ENCODE measurements around the gene TTC29.
"Not testable (repeated sequence)": the region's sequence is repeated elsewhere in the genome, so short reads cannot be mapped to it uniquely, and the experiment has no call there.

Gene TTC29

GRCh38 chr4:146776691-146777090 is 169.0 kb downstream of the TTC29 start:
- H3K27ac ChIP-seq = no peak overlapping the region
- H3K36me3 ChIP-seq = no peaks in the 10 kb centered on the region
- H3K9me3 ChIP-seq (ENCODE audit: severe bottlenecking) = no peaks in the 10 kb centered on the region
- DNase-seq = no peak
- H3K27me3 ChIP-seq (ENCODE audit: insufficient read depth, low read depth, severe bottlenecking) = no peaks in the 10 kb centered on the region
- TF ChIP-seq CTCF (IDR thresholded peaks at IDR 0.05; ENCODE audit: low read depth, low read length) = no peak
- no peak overlapping the region for H3K4me3 ChIP-seq (ENCODE audit: low read depth, low read length)

DNA sequence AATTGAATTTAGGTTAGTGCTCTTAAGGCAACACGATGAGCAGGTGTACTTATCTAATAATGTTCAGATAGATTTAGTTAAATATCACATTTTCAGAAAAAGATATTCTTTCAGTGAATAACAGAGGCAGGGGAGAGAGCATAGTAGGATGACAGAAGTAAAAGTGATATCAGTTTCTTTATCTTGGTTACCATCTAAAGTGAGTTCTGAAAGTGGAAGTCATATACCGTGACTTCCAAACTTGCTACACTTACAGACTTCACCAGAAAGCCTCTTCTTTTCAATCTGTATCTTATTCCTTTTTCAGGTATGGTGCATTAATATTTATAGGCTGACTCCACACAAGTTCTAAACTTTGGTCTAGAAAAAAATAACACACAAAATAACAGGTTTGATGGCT is 182.1 kb downstream of the TTC29 start:
- no peak for TF ChIP-seq CTCF (IDR thresholded peaks at IDR 0.05; ENCODE audit: low read depth, low read length)
- H3K4me3 ChIP-seq (ENCODE audit: low read depth, low read length) = no peak overlapping the region
- no peak for DNase-seq
- H3K9me3 ChIP-seq (ENCODE audit: severe bottlenecking) = peaks cover 3% of the 10 kb centered on the region
- H3K27ac ChIP-seq = no peak overlapping the region
- no peaks in the 10 kb centered on the region for H3K36me3 ChIP-seq
- H3K27me3 ChIP-seq (ENCODE audit: insufficient read depth, low read depth, severe bottlenecking) = no peaks in the 10 kb centered on the region

DNA sequence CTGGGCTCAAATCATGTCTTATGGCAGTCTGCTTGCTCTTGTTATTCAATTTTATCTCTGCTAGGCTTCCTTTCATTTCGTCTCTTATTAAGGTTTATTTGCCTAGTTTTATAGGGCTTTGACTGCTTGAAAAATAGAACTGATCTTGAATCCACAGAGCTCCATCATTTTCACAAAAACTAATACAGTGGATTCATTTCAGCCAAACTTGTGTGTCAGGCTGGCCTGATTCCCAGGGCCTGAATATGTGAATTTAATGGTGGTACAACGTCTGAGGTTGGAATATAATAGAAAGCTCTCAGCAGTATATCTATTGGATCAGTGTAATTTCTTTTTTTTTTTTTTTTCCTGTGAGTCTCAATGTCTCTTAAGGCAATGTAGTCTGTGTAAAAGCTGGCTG is 183.6 kb downstream of the TTC29 start:
- no peak for DNase-seq
- Histone ChIP-seq H3K27me3 (ENCODE audit: insufficient read depth, low read depth, severe bottlenecking) (no peaks in the 10 kb centered on the region), H3K4me3 (ENCODE audit: low read depth, low read length) (no peak overlapping the region), H3K9me3 (ENCODE audit: severe bottlenecking) (peaks cover 3% of the 10 kb centered on the region), H3K36me3 (no peaks in the 10 kb centered on the region), H3K27ac (no peak overlapping the region)
- TF ChIP-seq CTCF (IDR thresholded peaks at IDR 0.05; ENCODE audit: low read depth, low read length) = no peak

DNA sequence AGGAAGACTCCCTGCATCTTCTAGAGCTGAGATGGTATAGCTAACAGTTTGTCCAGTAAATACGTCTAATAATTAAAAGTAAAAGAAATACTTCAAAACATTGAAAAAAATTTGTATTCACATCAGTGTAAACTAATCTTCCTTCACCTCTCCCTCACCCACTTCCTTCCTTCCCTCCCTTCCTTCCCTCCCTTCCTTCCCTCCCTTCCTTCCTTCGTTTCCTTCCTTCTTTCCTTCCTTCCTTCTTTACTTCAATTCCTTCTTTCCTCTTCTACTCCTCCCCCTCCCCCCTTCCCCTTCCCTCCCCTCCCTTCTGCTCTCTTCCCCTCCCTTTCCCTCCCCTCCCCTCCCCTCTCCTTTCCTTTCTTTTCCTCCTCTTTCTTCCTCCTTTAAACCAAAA is 203.2 kb downstream of the TTC29 start:
- H3K4me3 ChIP-seq (ENCODE audit: low read depth, low read length) = no peak overlapping the region
- DNase-seq = no peak
- no peak for TF ChIP-seq CTCF (IDR thresholded peaks at IDR 0.05; ENCODE audit: low read depth, low read length)
- no peaks in the 10 kb centered on the region for H3K9me3 ChIP-seq (ENCODE audit: severe bottlenecking)
- H3K36me3 ChIP-seq = no peaks in the 10 kb centered on the region
- H3K27ac ChIP-seq = no peak overlapping the region
- no peaks in the 10 kb centered on the region for H3K27me3 ChIP-seq (ENCODE audit: insufficient read depth, low read depth, severe bottlenecking)

GRCh38 chr4:146739182-146739581 is 206.5 kb downstream of the TTC29 start:
- Histone ChIP-seq H3K9me3 (ENCODE audit: severe bottlenecking) (no peaks in the 10 kb centered on the region), H3K27ac (no peak overlapping the region), H3K27me3 (ENCODE audit: insufficient read depth, low read depth, severe bottlenecking) (no peaks in the 10 kb centered on the region), H3K4me3 (ENCODE audit: low read depth, low read length) (no peak overlapping the region), H3K36me3 (no peaks in the 10 kb centered on the region)
- no peak for DNase-seq
- TF ChIP-seq CTCF (IDR thresholded peaks at IDR 0.05; ENCODE audit: low read depth, low read length) = no peak

GRCh38 chr4:146723519-146723918 is 222.1 kb downstream of the TTC29 start:
- not testable (repeated sequence) for H3K27me3 ChIP-seq (ENCODE audit: insufficient read depth, low read depth, severe bottlenecking); H3K4me3 ChIP-seq (ENCODE audit: low read depth, low read length); H3K9me3 ChIP-seq (ENCODE audit: severe bottlenecking); H3K27ac ChIP-seq; DNase-seq; H3K36me3 ChIP-seq
